CD14-positive monocyte (primary cell): ENCODE measurements around the gene SLC43A2. TPM values are rescaled to one million over a fixed set of nuclear protein-coding genes. Genes with fewer than 3 reads are reported as not detected.

ENCODE experiments used
- DNase-seq, 3 donors: peaks; one replicate each; pipeline ENCODE4 v3.0.0-alpha.2; 2011 to 2022
- H2AFZ ChIP-seq: 2 replicates; pipeline ENCODE4 v1.6.0; 2012; ENCODE audit warnings: mild to moderate bottlenecking, low read depth, low read length, inconsistent platforms; ENCODE audit not compliant: insufficient read depth, poor library complexity, severe bottlenecking
- H3K27ac ChIP-seq, 2 donors: 1 replicate in 1 of 2; 2 replicates in 1 of 2; pipeline ENCODE4 v1.5.1; 2012 to 2013; ENCODE audit warnings: low read length in 2 of 2, control low read depth in 1 of 2, inconsistent platforms in 1 of 2, low read depth in 1 of 2, mild to moderate bottlenecking in 1 of 2
- H3K27me3 ChIP-seq, 2 donors: one replicate each; pipeline versions ENCODE4 v1.6.0 to v1.6.1; 2011 to 2013; ENCODE audit warnings: low read length in 2 of 2; ENCODE audit not compliant: control insufficient read depth in 2 of 2, insufficient read depth in 2 of 2
- H3K36me3 ChIP-seq, 2 donors: replicated peaks in 1 of 2; 1 replicate in 1 of 2; 2 replicates in 1 of 2; pipeline versions ENCODE4 v1.5.1 to v1.6.1; 2012 to 2013; ENCODE audit warnings: low read length in 2 of 2, control low read depth in 1 of 2, inconsistent platforms in 1 of 2, mild to moderate bottlenecking in 1 of 2; ENCODE audit not compliant: insufficient read depth in 2 of 2, control insufficient read depth in 1 of 2
- H3K4me1 ChIP-seq, 2 donors: 1 replicate in 1 of 2; 2 replicates in 1 of 2; pipeline versions ENCODE4 v1.5.1 to v1.6.1; 2012 to 2013; ENCODE audit warnings: low read length in 2 of 2, control low read depth in 1 of 2, inconsistent platforms in 1 of 2, mild to moderate bottlenecking in 1 of 2, moderate library complexity in 1 of 2; ENCODE audit not compliant: insufficient read depth in 2 of 2, control insufficient read depth in 1 of 2
- H3K4me2 ChIP-seq: replicated peaks from 2 replicates; pipeline ENCODE3; 2012; ENCODE audit warnings: low read length, moderate library complexity, mild to moderate bottlenecking; ENCODE audit not compliant: poor library complexity, severe bottlenecking; ENCODE audit errors: extremely low read depth
- H3K4me3 ChIP-seq, 3 experiments: fragments of 200-600 bp in 1 of 3; sonication (generic) in 1 of 3; replicated peaks in 1 of 3; 1 replicate in 2 of 3; 2 replicates in 1 of 3; pipeline ENCODE4 v1.5.1; 2011 to 2013; ENCODE audit warnings: low read length in 3 of 3, mild to moderate bottlenecking in 3 of 3, control low read depth in 2 of 3, low read depth in 2 of 3, inconsistent platforms in 1 of 3, moderate library complexity in 1 of 3
- H3K79me2 ChIP-seq: 2 replicates; pipeline ENCODE4 v1.6.0; 2012; ENCODE audit warnings: mild to moderate bottlenecking, control low read depth, inconsistent platforms, low read length, moderate library complexity; ENCODE audit not compliant: insufficient read depth
- H3K9ac ChIP-seq: 2 replicates; pipeline ENCODE4 v1.6.0; 2017; ENCODE audit warnings: low read length, mild to moderate bottlenecking; ENCODE audit not compliant: insufficient read depth, poor library complexity, severe bottlenecking
- H3K9me3 ChIP-seq, 2 donors: replicated peaks in 1 of 2; 1 replicate in 1 of 2; 2 replicates in 1 of 2; pipeline versions ENCODE4 v1.5.1 to v1.6.1; 2012 to 2013; ENCODE audit warnings: low read length in 2 of 2, control low read depth in 1 of 2; ENCODE audit not compliant: control insufficient read depth in 1 of 2, insufficient read depth in 1 of 2
- H4K20me1 ChIP-seq: 2 replicates; pipeline ENCODE4 v1.6.0; 2012; ENCODE audit warnings: mild to moderate bottlenecking, low read length, control low read depth, moderate library complexity; ENCODE audit not compliant: insufficient read depth
- H3K27ac Mint-ChIP-seq, 7 donors: one replicate each; pipeline ENCODE4 v1.8.0; 2020; ENCODE audit warnings: mild to moderate bottlenecking in 7 of 7, mixed read lengths in 7 of 7, moderate library complexity in 6 of 7, inconsistent platforms in 2 of 7
- H3K27me3 Mint-ChIP-seq, 3 donors: one replicate each; pipeline ENCODE4 v1.8.0; 2021 to 2022; ENCODE audit warnings: low read depth in 3 of 3, mild to moderate bottlenecking in 3 of 3, mixed read lengths in 3 of 3, moderate library complexity in 3 of 3, inconsistent platforms in 1 of 3
- H3K36me3 Mint-ChIP-seq, 2 donors: one replicate each; pipeline ENCODE4 v1.8.0; 2020; ENCODE audit warnings: mixed read lengths in 2 of 2, inconsistent platforms in 1 of 2, mild to moderate bottlenecking in 1 of 2
- H3K4me1 Mint-ChIP-seq: one replicate; pipeline ENCODE4 v1.8.0; 2020; ENCODE audit warnings: mild to moderate bottlenecking, mixed read lengths
- H3K4me3 Mint-ChIP-seq, 2 donors: one replicate each; pipeline ENCODE4 v1.8.0; 2020; ENCODE audit warnings: mild to moderate bottlenecking in 2 of 2, mixed read lengths in 2 of 2, moderate library complexity in 1 of 2
- H3K9me3 Mint-ChIP-seq, 7 donors: one replicate each; pipeline ENCODE4 v1.8.0; 2020 to 2022; ENCODE audit warnings: mixed read lengths in 7 of 7, mild to moderate bottlenecking in 6 of 7, moderate library complexity in 6 of 7, inconsistent platforms in 2 of 7
- WGBS: methylation state at CpG from one replicate; pipeline ENCODE4 v1.1.5; 2013; ENCODE audit warnings: missing lambda C conversion rate; ENCODE audit not compliant: insufficient coverage; 5-methylcytosine and 5-hydroxymethylcytosine counted together
- intact Hi-C, 2 donors: fragments of 100-400 bp; cut with micrococcal nuclease; formaldehyde crosslinking; loops; one replicate each; pipeline versions ENCODE4 v1.15.0 to v1.15.1; 2023
- polyA plus RNA-seq, 3 donors: library from polyadenylated mRNA; depleted of rRNA in 1 of 3; unstranded in 2 of 3; stranded (reverse) in 1 of 3; fragments of 300-500 nt in 2 of 3; fragments of >200 nt in 1 of 3; fragmentation: Illumina TruSeq in 2 of 3; gene quantifications; 1 replicate in 2 of 3; 2 replicates in 1 of 3; pipeline ENCODE4 v1.2.3, GENCODE V29; 2012 to 2021
- TF ChIP-seq, protein P1 (sequence below): fragments of 200-600 bp; IDR thresholded peaks from one replicate; pipeline ENCODE4 v1.8.0; 2022; ENCODE audit warnings: antibody characterized with exemption, mild to moderate bottlenecking

Gene SLC43A2
- polyA plus RNA-seq, 3 donors: 115 to 151 (median 117) TPM

- TF ChIP-seq, protein P1, sequence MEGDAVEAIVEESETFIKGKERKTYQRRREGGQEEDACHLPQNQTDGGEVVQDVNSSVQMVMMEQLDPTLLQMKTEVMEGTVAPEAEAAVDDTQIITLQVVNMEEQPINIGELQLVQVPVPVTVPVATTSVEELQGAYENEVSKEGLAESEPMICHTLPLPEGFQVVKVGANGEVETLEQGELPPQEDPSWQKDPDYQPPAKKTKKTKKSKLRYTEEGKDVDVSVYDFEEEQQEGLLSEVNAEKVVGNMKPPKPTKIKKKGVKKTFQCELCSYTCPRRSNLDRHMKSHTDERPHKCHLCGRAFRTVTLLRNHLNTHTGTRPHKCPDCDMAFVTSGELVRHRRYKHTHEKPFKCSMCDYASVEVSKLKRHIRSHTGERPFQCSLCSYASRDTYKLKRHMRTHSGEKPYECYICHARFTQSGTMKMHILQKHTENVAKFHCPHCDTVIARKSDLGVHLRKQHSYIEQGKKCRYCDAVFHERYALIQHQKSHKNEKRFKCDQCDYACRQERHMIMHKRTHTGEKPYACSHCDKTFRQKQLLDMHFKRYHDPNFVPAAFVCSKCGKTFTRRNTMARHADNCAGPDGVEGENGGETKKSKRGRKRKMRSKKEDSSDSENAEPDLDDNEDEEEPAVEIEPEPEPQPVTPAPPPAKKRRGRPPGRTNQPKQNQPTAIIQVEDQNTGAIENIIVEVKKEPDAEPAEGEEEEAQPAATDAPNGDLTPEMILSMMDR: no peak
- peak overlapping the region in 2 of 7 donors; percentile 71 to 74 for H3K27ac Mint-ChIP-seq
- Histone ChIP-seq H3K79me2 (no peaks in the 10 kb centered on the region), H3K36me3 (peaks cover 23% of the 10 kb centered on the region in 2 donors), H3K4me2 (peak overlapping the region; percentile 87), H3K9ac (peak overlapping the region; percentile 66), H2AFZ (peak overlapping the region; percentile 84), H3K9me3 (no peaks in the 10 kb centered on the region), H3K4me1 (peaks cover 54 to 70% of the 10 kb centered on the region in 2 donors), H3K4me3 (peak overlapping the region in 2 of 3 experiments; percentile 66 to 80), H3K27me3 (no peaks in the 10 kb centered on the region), H3K27ac (peak overlapping the region in 1 of 2 donors; percentile 76), H4K20me1 (peaks cover 17% of the 10 kb centered on the region)
- no peak for DNase-seq
- intact Hi-C loops: loop anchor here (2.0 to 10.0 kb wide), 7 partner anchors 19 to 747 kb away; partner anchors contain the start of genes SLC43A2 (in 1 of the 2) and TLCD2 (in 1 of the 2)
- 79% methylated on average over 11 of the region's 11 CpGs for WGBS
- H3K4me1 Mint-ChIP-seq: peaks cover 54% of the 10 kb centered on the region
- peaks cover 37 to 46% of the 10 kb centered on the region in 2 donors for H3K36me3 Mint-ChIP-seq
- H3K27me3 Mint-ChIP-seq: peaks cover 0 to 20% (median 3%) of the 10 kb centered on the region in 3 donors
- peak overlapping the region; percentile 82 to 88 for H3K4me3 Mint-ChIP-seq
- peaks cover 0 to 3% (median 0%) of the 10 kb centered on the region in 7 donors for H3K9me3 Mint-ChIP-seq
These were observed 19.2 kb upstream of the SLC43A2 start for GRCh38 chr17:1647802-1648171.

DNA sequence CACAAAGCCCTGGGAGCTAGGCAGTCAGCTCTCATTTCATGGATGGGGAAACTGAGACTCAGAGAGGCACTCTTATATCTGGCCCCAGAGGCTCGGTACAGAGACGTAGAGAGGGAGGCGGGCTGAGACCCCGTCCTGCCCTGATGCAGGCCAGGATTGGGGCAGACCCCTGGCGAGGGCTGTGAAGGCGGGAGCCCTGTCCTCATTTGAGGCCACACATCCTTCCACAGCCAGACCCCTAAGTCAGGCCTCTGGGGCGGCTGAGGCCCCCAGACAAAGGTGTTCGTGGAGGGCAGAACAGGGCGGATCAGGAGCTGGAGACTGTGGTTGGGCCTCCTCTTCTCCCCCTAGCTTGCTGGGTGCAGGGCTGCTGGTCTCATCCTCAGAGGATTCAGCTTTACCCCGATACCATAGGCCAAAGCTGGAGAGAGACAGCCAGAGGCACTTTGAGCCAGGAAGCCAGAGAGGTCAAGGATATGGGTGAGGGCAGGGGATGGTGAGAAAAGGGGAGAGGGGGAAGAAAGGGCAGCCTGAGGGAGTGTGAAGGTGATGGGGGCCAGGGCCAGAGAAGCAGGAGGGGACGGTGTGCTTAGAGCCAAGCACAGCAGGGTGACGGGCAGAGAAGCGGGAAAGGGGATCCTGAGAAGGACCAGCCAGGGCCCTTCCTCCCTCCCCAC, 17.7 kb upstream of the SLC43A2 start:
- H2AFZ ChIP-seq: peak overlapping the region; percentile 74
- 79% methylated on average over 9 of the region's 13 CpGs for WGBS
- H3K27ac ChIP-seq: peak overlapping the region; percentile 62 to 88
- H3K4me1 ChIP-seq: peaks cover 54 to 70% of the 10 kb centered on the region in 2 donors
- no peaks in the 10 kb centered on the region for H3K9me3 ChIP-seq
- Mint-ChIP-seq H3K36me3 (peaks cover 23 to 31% of the 10 kb centered on the region in 2 donors), H3K27ac (peak overlapping the region in 5 of 7 donors; percentile 24 to 94 (median 86)), H3K4me1 (peaks cover 54% of the 10 kb centered on the region), H3K4me3 (peak overlapping the region; percentile 84 to 91), H3K9me3 (peaks cover 0 to 3% (median 0%) of the 10 kb centered on the region in 7 donors), H3K27me3 (peaks cover 0 to 20% (median 7%) of the 10 kb centered on the region in 3 donors)
- peak overlapping the region in 1 of 3 experiments; percentile 81 for H3K4me3 ChIP-seq
- H3K79me2 ChIP-seq: no peaks in the 10 kb centered on the region
- H3K27me3 ChIP-seq: no peaks in the 10 kb centered on the region
- no peak for DNase-seq
- intact Hi-C loops: loop anchor here (5.0 to 10.0 kb wide), 6 partner anchors 34 to 748 kb away; partner anchors contain the start of gene TLCD2 (in 1 of the 2)
- peak overlapping the region; percentile 73 for H3K9ac ChIP-seq
- TF ChIP-seq, protein P1: no peak
- peaks cover 16% of the 10 kb centered on the region for H4K20me1 ChIP-seq
- peaks cover 8 to 9% of the 10 kb centered on the region in 2 donors for H3K36me3 ChIP-seq
- H3K4me2 ChIP-seq: peak overlapping the region; percentile 88
